GM19397 (cell line): ENCODE results near the gene NEU2.

Experiments used
- ATAC-seq: cut with Tn5 transposase; IDR thresholded peaks from one replicate; pipeline ENCODE4 v1.9.1; 2021; ENCODE audit warnings: mild to moderate bottlenecking, moderate library complexity; ENCODE audit not compliant: unreplicated experiment

NEU2 gene

DNA sequence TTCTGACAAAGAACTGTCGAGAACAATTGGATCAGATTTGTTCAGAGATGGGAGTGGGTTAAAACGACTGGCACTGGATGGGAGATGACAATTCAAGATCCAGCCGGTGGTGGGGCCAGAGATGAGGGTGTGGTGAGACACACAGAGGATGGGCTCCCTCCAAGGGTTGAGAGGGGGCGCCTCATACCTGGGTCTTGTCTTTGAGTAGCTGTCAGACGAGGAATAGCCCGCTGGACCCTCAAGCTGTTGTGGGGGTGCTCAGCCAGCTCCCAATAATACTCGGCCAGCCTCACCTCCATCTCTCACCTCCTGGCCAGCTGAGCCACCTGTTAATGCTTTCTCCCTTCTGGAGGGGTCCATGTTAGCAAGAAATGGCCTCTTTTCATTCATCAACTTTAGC is 41.6 kb downstream of the NEU2 start:
- ATAC-seq: no peak

DNA sequence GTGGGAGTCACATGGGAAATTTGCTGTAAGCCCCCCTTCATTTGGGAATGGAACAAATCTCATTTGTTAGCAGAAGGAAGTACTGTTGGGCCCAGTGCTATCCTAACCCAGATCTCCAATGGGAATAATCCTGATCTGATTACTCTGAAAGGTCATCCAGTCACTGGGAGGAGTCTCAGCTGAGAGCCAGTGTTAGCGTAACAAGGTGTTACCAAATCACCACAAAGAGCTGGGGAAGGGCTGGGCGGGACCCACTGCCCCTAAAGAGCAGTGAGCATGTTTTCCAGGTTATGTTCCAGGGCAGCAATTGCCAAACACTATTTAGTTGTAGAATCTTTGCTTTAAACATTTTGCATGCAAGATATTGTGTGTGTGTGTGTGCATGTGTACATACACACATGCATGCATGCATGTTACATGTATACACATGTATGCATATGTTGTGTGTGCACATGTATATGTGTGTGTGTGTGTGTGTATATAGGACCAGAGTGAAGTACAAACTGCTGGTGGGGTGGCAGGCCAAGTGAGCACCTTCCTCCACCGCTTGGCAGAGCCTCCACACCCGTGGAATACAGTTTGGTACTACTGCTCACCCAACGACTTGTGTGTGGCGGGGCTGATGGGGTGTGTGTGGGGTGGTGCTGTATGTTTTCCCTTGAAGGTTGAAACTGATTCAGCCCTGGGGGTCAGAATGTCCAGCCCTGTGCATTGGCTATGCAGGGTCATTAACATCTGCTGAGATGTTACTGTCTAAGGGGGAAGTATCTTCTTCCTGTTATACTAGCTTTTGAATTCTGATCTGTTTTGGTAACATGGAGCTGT is 42.9 kb downstream of the NEU2 start:
- peak; percentile 25 for ATAC-seq

DNA sequence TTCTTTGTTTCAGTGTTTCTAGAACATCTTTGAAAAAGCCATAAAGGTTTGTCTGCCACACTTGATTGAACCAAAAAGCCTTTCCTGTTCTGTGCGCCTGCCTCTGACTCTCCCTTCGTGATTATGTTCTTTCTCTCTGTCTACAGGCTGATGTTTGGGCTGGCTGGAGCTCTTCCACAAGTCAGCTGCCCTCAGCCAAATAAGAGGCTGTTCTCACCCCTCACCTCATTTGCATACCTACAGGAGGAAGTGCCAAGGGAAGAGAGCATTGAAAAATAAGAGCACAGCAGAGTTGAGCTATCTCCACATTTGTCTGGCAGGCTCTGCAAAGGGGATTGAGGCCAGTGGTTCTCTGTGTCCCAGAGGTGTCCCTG is 43.5 kb downstream of the NEU2 start:
- ATAC-seq: peak; percentile 48

DNA sequence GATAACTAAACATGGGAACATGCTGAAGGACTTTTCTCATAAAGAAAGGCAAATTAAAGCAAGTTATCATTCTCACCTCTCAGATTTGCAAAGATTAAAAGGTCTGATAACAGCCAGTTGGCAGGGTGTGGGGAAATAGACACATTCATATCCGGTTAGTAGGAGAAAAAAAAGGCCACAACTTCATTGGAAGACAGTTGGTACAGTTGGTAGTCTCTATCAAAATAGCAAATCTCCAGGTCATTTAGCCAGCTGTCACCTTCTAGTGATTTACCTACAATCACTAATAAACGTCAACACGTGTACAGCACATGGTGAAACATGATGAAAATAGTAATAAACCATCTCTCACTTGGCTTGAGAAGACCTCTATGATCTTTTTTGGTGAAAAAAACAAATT is 44.3 kb downstream of the NEU2 start:
- ATAC-seq: no peak

DNA sequence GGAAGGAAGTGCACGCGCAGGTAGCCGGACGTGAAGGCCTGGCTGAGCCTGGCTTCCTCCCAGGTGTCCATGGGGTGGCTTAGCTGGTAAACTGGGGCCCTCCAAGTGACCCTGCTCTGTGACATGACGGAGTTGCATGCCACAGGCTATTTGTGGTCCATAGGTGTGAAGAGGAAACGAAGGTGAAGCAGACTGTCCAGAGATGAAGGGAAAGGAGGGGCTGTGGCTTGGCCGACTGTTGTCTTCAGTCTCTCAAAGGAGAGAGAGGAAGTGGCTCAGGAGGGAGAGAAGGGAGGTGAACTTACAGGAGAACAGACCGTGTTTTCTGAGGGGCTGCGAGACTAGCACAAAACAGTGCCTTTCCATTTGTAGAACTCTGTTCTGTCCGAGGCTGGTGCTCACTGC is 47.0 kb downstream of the NEU2 start:
- ATAC-seq: peak; percentile 40

DNA sequence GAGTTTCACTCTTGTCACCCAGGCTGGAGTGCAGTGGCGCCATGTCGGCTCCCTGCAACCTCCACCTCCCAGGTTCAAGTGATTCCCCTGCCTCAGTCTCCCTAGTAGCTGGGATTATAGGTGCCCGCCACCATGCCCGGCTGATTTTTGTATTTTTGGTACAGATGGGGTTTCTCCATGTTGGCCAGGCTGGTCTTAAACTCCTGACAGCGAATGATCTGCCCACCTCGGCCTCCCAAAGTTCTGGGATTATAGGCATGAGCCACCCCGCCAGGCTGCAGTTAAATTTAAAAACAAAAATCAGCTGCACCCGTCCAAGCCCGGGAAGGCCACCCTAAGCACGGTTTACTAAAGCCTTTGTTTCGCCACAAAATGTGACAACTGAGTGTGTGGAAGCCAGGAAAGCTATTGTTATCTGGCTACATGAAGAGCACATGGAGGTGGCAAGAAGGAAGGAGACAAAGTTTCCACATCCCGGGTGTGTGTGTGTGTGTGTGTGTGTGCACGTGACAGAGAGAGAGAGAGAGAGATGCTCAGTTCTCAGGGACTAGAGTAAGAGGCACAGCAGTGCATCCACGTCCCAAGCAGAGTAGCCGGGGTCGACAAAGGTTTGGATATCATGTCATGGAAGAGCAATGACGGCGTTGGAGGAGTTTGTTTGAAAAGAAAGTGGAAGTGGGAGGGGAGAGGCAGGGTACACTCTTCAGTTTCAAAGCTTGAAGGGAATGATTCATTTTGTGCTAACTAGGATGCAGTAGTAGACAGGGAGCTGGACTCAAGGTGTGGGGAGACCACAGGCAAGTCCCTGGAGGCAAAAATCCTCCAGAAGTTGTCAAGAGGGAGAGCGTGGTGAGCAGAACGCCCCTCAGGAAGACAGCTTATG is 47.7 kb downstream of the NEU2 start:
- no peak for ATAC-seq

DNA sequence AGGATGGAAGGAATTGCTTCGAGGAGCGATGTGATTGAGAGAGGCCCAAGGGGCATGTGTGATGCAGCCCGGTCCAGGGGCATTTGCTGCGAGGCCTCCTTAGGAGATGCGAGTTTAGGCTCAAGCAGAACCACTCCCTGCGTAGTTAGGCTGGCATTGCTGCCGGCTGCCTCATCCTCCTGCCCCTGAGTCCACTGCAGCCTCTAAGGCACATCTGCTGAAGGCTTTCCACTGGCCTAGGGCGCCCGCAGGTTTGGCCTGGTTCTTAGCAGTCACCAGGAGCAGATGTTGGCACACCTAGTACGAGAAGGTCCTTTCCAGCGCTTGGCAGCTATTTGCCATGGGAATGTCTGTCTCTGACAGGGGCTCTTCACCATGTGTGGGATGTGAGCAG is 48.4 kb downstream of the NEU2 start:
- ATAC-seq: no peak

DNA sequence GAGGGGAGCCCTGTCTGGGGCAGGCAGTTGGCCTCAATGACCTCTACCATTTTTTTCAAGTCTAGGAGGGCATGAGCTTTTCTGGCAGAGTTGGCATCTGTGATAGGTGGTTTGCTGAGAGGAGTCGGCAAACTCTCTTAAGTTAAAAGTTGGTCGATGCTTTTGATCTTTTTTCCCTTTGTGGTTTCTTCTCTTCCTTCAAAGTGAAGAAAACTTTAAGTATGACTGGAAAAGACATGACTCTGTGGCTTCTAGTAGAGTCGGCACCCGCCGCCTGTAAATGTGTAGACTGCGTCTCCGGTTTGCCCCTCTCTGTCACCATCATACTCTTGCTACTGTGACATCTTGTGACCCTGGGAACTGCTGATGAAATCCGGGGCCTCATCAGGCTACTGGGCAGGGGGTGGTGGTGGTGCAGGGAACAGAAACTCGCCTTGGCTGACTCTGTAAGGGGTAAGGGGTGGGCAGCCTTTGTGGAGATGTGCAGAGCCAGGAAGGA is 48.8 kb downstream of the NEU2 start:
- ATAC-seq: no peak

DNA sequence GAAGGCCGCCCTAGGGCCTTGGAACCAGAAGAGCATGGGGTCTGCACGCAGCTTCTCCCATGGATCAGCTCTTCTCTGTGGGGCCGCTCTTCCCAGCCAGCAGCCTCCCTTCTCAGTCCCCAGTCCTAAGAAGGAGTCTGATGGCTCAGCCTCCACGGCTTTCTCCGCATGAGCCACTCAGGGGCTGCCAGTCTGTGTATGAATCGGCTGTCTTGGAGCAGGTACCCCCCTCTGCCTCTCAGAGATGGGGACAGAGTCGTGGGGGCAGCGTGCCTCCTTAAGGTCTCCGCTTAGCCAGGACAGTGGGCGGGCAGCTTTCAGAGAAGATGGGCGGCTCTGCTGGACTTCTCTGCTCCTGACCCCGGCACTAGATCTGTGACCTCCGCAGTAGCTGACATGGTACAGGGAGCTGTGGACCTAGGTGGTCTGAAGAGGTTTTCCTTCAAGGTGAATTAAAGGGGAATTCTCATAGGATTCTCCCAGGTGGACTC is 49.3 kb downstream of the NEU2 start:
- ATAC-seq: no peak

DNA sequence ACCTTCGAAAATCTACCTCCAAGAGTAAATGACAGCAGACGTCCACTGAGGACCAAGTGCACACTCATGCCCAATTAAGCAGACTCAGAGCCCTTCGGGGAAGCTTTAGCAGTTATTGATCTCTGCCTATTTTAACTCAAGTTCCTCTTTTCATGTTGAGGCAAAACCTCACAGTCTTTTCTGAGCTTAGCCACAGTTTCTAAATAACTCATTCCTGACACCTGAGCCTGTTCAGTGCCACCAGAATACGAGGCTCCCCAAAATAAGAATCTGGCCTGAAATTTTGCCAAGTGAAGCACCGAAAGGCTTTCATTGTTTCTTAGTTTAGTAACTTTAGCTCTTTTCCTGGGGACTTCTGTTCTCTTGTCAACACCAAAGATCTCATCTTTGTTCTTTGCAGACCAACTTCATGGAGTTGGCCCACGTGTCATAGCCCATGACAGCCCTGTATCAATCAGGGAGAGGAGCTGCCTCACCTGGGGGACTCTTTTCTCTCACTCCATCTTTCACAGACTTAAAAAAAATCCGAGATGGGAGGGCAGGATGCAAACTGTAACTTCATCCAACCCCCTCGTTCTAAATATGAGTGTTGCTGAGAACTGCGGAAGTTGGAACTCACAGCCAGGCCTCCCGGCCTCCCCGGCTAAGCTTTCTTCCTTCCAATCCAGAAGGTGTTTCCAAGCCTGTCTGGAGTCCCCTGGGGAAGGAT is 49.9 kb downstream of the NEU2 start:
- ATAC-seq: peak; percentile 33

DNA sequence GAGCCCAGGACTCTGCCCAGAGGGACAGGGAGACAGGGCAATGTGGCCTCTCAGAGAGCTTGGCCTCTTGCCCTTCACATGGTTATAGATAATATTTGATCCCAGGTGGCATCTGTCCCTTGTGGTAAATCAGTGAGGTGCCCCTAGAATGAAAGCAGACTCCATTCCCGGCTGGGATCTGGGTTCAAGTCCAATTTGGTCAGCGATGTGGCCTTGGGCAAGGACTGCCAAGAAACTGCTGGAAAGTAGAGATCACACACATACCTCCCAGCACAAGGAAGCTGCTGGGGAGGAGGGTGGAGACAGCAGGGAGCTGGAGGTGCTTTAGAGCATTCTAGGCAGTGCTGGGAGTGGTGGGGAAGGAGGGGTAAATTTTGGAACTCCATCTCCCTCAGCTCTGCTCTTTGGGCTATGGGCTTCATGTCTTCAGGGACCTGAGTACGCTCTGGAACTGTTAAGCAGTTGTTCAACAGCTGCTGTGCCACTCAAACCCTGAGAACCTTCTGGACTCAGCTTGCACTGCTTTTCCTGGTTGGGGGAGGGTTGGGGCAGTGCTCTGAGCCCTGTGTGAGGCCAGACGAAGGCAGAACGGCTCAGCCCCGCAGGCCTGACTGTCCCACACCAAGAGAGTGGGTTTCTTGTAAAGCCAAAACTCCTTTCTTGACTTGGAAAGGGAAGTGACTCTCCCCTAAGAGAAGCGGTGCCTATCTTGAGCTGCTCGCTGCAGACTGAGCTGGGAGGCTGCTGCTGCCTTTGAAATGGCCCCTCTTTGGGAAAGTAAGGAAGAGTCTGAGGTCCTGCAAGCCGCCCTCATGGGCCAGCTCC is 50.7 kb downstream of the NEU2 start:
- no peak for ATAC-seq

DNA sequence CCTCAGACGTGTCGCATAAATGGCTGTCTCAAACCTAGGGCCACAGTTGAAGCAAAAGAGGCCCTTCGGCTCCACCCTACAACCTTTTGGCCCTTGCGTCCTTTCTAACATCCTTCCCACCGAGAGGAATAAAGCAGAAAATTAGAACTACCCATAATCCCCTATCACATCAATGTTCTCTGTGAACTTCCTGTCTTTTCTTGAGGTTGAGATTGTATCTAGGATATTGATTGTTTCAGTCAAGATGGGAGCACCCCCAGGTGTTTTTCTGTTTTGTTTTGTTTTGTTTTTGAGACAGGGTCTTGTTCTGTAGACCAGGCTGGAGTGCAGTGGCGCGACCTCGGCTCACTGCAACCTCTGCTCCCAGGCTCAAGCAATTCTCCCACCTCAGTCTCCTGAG is 51.3 kb downstream of the NEU2 start:
- no peak for ATAC-seq

DNA sequence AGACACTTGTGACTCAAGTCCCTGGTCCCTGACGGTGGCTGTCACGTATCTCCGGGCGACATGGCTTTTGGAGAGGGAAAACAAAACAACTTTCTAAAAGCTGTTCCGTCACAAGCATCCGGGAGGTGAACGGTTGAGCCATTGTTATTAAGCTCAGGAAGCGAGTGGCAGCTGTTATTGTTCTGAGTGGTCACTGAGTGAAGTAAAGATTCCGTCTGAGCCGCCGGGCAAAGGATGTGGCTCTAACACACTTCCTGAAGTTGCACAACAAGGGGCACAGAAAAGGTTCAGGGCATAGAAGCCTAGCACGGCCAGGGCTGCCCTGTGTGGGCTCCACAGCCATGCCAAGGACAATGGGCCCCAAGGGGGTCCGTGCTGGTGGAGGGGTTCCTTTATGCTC is 52.0 kb downstream of the NEU2 start:
- ATAC-seq: no peak
